Esophagus squamous epithelium (tissue), 5 donors: ENCODE data around the gene EEIG2. TPM values are rescaled to one million over a fixed set of nuclear protein-coding genes. Genes with fewer than 3 reads are reported as not detected.

Experiments
- DNase-seq: peaks from one replicate; lab custom pipeline; 2025; lab: John Stamatoyannopoulos, UW
- H3K27ac ChIP-seq, 4 donors: fragments of 200-600 bp; sonication (generic); one replicate each; pipeline ENCODE4 v1.5.1; 2016 to 2019; ENCODE audit warnings: mild to moderate bottlenecking in 1 of 4
- H3K27me3 ChIP-seq, 4 donors: fragments of 200-600 bp; sonication (generic); 1 replicate in 3 of 4; 2 replicates in 1 of 4; pipeline versions ENCODE4 v1.5.1 to v1.6.0; 2017 to 2021; ENCODE audit warnings: antibody characterized with exemption in 1 of 4
- H3K36me3 ChIP-seq, 3 donors: fragments of 200-600 bp; sonication (generic); one replicate each; pipeline ENCODE4 v1.5.1; 2016 to 2019
- H3K4me1 ChIP-seq, 3 donors: fragments of 200-600 bp; sonication (generic); one replicate each; pipeline ENCODE4 v1.5.1; 2017 to 2019
- H3K4me3 ChIP-seq, 4 donors: fragments of 200-600 bp; sonication (generic); 1 replicate in 3 of 4; 2 replicates in 1 of 4; pipeline ENCODE4 v1.5.1; 2016 to 2019; ENCODE audit warnings: mild to moderate bottlenecking in 2 of 4, moderate library complexity in 1 of 4
- H3K9me3 ChIP-seq, 3 donors: fragments of 200-600 bp; sonication (generic); one replicate each; pipeline ENCODE4 v1.5.1; 2016 to 2019
- CTCF ChIP-seq, 6 experiments: fragments of 450-650 bp in 4 of 6; fragments of 200-600 bp in 2 of 6; sonication (generic) in 2 of 6; IDR thresholded peaks; one replicate each; pipeline ENCODE4 v1.5.1; 2016 to 2019; ENCODE audit warnings: antibody characterized with exemption in 6 of 6, mild to moderate bottlenecking in 4 of 6, moderate library complexity in 4 of 6
- POLR2A ChIP-seq, 4 donors: fragments of 450-650 bp; IDR thresholded peaks; one replicate each; pipeline ENCODE4 v1.6.1; 2017; ENCODE audit warnings: antibody characterized with exemption in 4 of 4, mild to moderate bottlenecking in 4 of 4, moderate library complexity in 3 of 4
- WGBS, 2 donors: methylation state at CpG; one replicate each; pipeline ENCODE4 v1.1.5; 2018; 5-methylcytosine and 5-hydroxymethylcytosine counted together
- intact Hi-C: fragments of 100-400 bp; cut with DNase I; formaldehyde crosslinking; loops from one replicate; pipeline ENCODE4 v1.15.0; 2022
- total RNA-seq, 4 donors: library from RNA; depleted of rRNA; stranded (reverse); fragments of >200 nt; gene quantifications; one replicate each; pipeline ENCODE4 v1.1.0, GENCODE V29; 2016
- donor health status: DM: yes; HTN: yes; CAD: no.

Gene EEIG2
- total RNA-seq, 4 donors from 2014 or later, result 3.9 to 9.7 (median 5.7) TPM

- intact Hi-C loops, result no loop called here
- Histone ChIP-seq H3K36me3 (no peaks in the 10 kb centered on the region), H3K4me1 (peaks cover 0 to under 1% (median 0%) of the 10 kb centered on the region in 3 donors), H3K27me3 (no peaks in the 10 kb centered on the region), H3K9me3 (peaks cover 0 to under 1% (median 0%) of the 10 kb centered on the region in 3 donors), H3K4me3 (no peak overlapping the region), H3K27ac (no peak overlapping the region)
- TF ChIP-seq POLR2A (IDR thresholded peaks at IDR 0.05) (no peak), CTCF (IDR thresholded peaks at IDR 0.05) (no peak)
- DNase-seq, result no peak
These were observed 15.5 kb downstream of the EEIG2 start for GRCh38 chr1:108575375-108575774.

- WGBS, 2 donors, result 77 to 88% methylated on average over 4 of the region's 4 CpGs
- peaks cover 0 to 30% (median 11%) of the 10 kb centered on the region in 3 donors for H3K4me1 ChIP-seq
- peaks cover 0 to 12% (median 7%) of the 10 kb centered on the region in 3 donors for H3K9me3 ChIP-seq
- no peak for DNase-seq
- no peaks in the 10 kb centered on the region for H3K27me3 ChIP-seq
- intact Hi-C loops, result no loop called here
- no peak for TF ChIP-seq POLR2A (IDR thresholded peaks at IDR 0.05)
- H3K36me3 ChIP-seq, result no peaks in the 10 kb centered on the region
- H3K4me3 ChIP-seq, result no peak overlapping the region
- peak overlapping the region in 1 of 4 donors; percentile 7 for H3K27ac ChIP-seq
These were observed 24.0 kb downstream of the EEIG2 start for GRCh38 chr1:108583757-108584427.

GRCh38 chr1:108584428-108584856, 24.5 kb downstream of the EEIG2 start:
- TF ChIP-seq CTCF (IDR thresholded peaks at IDR 0.05), result no peak
- no peak for TF ChIP-seq POLR2A (IDR thresholded peaks at IDR 0.05)
- H3K27me3 ChIP-seq, result no peaks in the 10 kb centered on the region
- H3K4me3 ChIP-seq, result no peak overlapping the region
- no peaks in the 10 kb centered on the region for H3K36me3 ChIP-seq
- intact Hi-C loops, result no loop called here
- H3K9me3 ChIP-seq, result peaks cover 0 to 12% (median 7%) of the 10 kb centered on the region in 3 donors
- no peak overlapping the region for H3K27ac ChIP-seq
- H3K4me1 ChIP-seq, result peaks cover 0 to 30% (median 11%) of the 10 kb centered on the region in 3 donors
- DNase-seq, result no peak
- 42 to 47% methylated on average over 5 of the region's 5 CpGs for WGBS, 2 donors

GRCh38 chr1:108585313-108585712, 25.4 kb downstream of the EEIG2 start:
- intact Hi-C loops, result no loop called here
- Histone ChIP-seq H3K36me3 (no peaks in the 10 kb centered on the region), H3K27me3 (no peaks in the 10 kb centered on the region), H3K27ac (peak overlapping the region in 1 of 4 donors; percentile 44), H3K9me3 (peaks cover 0 to 12% (median 7%) of the 10 kb centered on the region in 3 donors), H3K4me3 (no peak overlapping the region), H3K4me1 (peaks cover 5 to 34% (median 12%) of the 10 kb centered on the region in 3 donors)
- TF ChIP-seq CTCF (IDR thresholded peaks at IDR 0.05) (no peak), POLR2A (IDR thresholded peaks at IDR 0.05) (no peak)
- 71 to 87% methylated on average over 1 of the region's 1 CpG for WGBS, 2 donors
- DNase-seq, result no peak

- DNase-seq, result no peak
- 5% methylated on average over 2 of the region's 2 CpGs for WGBS, 2 donors
- TF ChIP-seq POLR2A (IDR thresholded peaks at IDR 0.05) (no peak), CTCF (IDR thresholded peaks at IDR 0.05) (no peak)
- no peaks in the 10 kb centered on the region for H3K9me3 ChIP-seq
- H3K27ac ChIP-seq, result peak overlapping the region; percentile 7 to 70 (median 52)
- intact Hi-C loops, result no loop called here
- H3K4me1 ChIP-seq, result peaks cover 12 to 50% (median 15%) of the 10 kb centered on the region in 3 donors
- H3K4me3 ChIP-seq, result no peak overlapping the region
- H3K27me3 ChIP-seq, result no peaks in the 10 kb centered on the region
- no peaks in the 10 kb centered on the region for H3K36me3 ChIP-seq
These were observed 30.5 kb downstream of the EEIG2 start for GRCh38 chr1:108590441-108590840.
